NCI-H1048 (cell line): Measurements from ENCODE around the gene POLD1.
A peak's percentile ranks its signal among the peaks of the same experiment; 100 is the strongest.
"Not testable (repeated sequence)": the region's sequence is repeated elsewhere in the genome, so short reads cannot be mapped to it uniquely, and the experiment has no call there.

Experiments
- DNase-seq: peaks from one replicate; lab custom pipeline; 2025; lab: John Stamatoyannopoulos, UW

POLD1 gene

DNA sequence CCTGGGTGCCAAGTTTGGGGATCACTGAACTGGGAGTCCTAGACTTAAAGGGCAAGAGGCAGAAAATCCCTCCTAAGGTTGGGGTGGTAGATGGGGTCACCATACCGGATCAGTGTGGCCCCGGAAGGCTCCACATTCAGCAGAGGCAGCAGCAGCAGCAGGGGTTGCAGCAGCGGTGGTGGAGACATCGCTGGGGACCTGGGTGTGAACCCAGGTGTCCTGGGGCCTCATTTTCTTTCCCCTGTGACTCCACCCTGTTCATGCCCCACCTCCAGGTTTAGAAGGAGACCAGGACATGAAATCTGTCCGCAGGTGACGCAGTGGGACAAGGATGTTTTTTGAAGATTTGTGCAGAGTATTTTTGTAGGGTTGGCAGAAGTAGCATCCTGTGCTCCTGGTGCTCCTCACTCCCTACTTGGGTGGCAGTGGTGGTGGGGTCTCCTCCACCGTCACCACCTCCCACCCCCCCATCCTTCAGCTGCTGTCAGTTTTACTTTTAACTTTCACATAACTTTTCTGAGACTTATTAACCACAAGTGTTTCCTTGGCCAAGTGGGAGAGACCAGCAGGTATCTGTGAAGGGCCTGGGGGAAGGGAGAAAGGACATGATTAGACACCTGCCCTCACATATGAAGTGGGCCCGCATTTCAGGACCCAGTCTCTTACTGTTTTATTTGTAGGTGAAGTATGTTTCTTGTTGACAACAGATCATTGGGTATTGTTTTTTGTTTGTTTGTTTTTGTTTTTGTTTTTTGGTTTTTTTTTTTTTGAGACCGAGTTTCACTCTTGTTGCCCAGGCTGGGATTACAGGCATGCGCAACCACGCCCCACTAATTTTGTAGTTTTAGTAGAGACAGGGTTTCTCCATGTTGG lies 18.5 kb upstream of the POLD1 start, which contains the start of gene NAPSA:
NAPSA (minus strand) TSS at position 206 of the 873 bp plus-strand sequence; CDS start at position 188, 18 bp downstream.
- DNase-seq = no peak

DNA sequence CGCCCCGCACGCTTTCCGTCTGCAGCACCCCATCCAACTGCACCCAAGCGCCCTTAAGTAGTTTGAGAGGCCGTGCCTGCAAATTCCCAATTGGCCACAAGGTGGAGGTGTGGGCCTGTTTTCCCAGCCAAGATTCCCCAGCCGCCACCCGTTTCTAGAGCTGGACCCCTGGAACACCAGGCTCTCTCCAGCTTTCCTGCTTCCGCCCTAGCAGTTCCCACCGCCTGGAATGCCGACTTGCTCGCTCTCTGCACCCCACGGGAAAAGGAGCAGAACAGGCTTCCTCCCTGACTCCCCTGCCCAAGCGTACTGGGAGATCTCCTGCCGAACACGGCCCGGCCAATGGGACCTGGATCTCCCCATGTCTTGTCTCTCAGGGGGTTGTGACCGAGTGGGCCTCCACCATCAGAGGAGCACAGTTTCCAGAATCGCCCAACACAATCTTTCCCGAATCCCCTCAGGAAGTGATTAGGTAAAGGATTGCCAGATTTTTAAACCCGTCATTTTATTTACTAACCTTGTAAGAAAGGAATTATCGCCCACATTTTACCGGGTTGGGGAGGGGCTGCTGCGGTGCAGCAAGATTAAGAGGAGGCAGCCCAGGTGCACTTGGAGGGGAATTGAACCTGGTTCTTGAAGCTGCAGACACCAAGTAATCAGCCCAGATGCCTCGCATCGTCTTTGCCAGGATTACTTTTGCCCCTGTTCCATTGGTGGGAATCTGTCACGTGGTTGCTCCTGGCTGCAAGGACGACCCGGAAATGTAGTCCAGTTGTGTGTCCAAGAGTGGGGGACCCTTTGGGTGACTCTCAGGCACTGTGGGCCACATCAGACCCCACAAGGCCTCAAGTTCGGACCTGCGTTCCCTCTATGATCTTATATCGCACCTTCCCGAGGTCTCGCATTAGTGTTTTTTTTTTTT lies 15.2 kb upstream of the POLD1 start:
- DNase-seq = peak; percentile 37

DNA sequence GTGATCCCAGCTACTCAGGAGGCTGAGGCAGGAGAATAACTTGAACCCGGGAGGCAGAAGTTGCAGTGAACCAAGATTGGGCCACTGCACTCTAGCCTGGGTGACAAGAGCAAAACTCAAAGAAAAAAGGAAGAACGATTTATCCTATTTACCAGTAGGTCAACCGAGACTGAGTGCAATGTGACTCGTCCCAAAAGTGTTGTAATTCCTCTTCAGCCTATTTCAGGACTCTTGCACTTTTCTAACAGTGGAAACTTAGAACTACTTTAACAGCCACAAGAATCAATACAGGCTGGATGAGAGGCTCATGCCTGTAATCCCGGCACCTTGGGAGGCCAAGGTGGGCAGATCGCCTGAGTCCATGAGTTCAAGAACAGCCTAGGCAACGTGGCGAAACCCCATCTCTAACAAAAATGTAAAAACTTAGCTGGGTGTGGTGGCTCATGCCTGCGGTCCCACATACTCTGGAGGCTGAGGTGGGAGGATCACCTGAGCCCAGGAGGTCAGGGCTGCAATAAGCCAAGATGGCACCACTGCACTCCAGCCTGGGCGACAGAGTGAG lies 12.2 kb upstream of the POLD1 start:
- DNase-seq = no peak

DNA sequence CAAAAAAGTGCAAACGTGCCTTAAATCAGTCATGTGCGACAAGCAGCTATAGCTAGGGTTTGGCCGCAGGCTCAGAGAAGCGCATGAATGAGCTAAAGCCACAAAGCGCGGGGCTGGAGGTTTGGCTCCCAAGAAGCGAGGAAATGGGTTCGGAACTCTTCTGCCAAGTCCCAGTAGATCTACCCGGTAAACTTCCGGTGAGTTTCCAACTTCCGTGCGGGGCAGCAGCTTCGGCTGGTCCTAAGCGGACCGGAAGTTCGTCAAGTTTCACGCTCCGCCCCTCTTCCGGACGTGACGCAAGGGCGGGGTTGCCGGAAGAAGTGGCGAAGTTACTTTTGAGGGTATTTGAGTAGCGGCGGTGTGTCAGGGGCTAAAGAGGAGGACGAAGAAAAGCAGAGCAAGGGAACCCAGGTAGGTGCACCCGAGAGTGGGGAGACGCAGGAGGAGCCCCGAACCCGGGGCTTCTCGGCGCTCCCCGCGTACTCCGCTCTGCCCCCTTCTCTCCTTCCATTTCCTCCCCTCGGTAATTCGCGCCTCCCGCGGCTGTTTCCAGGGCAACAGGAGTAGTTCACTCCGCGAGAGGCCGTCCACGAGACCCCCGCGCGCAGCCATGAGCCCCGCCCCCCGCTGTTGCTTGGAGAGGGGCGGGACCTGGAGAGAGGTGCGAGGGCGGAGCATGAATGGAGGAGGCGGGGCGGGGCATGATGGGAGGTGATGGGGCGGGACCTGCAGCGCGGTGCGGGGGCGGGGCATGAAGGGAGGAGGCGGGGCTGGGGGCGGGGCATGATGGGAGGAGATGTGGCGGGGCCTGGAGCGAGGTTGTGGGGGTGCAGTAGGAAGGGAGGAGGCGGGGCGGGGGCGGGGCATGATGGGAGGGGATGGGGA lies 7.7 kb upstream of the POLD1 start, which contains the start of gene NR1H2:
NR1H2 (plus strand) TSS at position 292 of the 885 bp plus-strand sequence. CDS start 1,149 bp downstream, outside the sequence.
- peak; percentile 95 for DNase-seq

- DNase-seq = peak; percentile 43
Measured at GRCh38 chr19:50377051-50377461, 7.1 kb upstream of the POLD1 start.

DNA sequence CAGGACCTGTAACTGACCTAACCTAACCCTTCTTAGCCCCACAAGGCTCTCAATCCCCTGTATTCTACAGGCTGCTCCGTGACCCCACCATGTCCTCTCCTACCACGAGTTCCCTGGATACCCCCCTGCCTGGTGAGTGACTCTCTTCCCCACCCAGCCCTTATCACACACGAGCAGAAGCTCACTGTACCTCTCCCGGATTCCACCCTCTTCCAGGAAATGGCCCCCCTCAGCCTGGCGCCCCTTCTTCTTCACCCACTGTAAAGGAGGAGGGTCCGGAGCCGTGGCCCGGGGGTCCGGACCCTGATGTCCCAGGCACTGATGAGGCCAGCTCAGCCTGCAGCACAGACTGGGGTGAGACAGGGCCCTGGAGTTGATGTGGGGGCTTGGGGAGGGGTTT lies 6.6 kb upstream of the POLD1 start:
- no peak for DNase-seq

GRCh38 chr19:50378169-50378862 lies 5.8 kb upstream of the POLD1 start:
- DNase-seq = no peak

DNA sequence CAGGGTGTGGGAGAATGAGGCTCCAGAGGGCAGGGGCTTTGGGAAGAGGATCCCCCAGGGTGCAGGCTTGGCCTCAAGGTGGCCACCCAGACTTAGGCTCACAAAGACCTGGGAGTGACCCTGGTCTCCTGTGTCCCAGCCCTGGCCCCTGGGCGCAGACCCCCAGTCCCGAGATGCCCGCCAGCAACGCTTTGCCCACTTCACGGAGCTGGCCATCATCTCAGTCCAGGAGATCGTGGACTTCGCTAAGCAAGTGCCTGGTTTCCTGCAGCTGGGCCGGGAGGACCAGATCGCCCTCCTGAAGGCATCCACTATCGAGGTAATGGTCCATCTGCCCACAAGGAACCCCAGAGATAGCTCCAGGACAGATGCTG lies 5.3 kb upstream of the POLD1 start:
- DNase-seq = no peak

DNA sequence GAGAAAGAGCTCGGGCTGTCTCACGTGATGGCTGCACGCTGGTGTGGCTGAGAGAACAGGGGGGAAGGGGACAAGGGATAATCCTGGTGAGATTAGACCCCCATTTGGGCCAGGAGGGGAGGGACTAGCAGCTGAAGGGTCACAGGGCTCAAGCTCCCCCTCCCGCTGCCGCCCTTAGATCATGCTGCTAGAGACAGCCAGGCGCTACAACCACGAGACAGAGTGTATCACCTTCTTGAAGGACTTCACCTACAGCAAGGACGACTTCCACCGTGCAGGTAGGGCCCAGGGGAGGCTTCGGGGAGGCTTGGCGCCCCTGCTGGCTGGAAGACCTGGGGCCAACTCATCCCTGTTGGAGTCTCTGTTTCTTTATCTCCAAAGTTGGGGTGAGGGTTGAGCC lies 4.5 kb upstream of the POLD1 start:
- DNase-seq = no peak

DNA sequence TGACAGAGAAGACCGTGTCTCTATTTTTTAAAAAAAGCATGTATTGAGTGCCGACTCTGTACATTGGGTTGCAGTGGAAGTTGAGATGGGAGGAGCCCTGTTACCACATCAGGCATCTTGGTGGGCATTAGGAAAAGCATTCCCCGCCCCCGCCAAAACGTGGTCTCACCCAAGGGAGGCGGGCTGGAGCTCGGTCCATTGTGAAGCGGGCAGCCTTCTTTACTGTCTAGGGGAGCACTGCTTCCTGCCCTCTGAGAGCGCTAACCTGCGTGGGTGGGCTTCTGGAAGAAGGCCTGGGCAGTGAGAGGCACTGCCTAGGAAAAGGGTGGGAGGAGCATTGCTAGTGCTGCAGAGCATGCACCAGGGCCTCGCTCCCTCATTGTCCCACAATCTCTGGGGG lies 4.0 kb upstream of the POLD1 start:
- no peak for DNase-seq

DNA sequence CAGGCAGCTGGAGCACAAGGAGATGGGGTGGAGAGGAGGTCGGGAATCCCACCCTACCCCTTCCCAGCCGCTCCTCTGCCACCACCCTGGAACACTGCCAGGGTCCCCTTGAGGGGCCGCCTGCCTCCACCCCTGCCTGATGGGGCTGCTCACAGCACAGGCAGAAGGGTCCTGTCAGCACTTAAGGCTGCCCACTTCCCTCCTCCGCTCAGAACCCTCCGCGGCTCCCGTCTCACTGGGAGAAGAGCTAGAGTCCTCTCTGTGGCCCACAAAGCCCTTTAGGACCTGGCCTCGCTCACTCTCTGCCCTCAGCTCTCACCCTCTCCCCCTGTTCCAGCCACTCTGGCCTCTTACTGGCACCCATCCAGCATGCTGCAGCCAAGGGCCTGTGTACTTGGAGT lies 3.4 kb upstream of the POLD1 start:
- DNase-seq = no peak

DNA sequence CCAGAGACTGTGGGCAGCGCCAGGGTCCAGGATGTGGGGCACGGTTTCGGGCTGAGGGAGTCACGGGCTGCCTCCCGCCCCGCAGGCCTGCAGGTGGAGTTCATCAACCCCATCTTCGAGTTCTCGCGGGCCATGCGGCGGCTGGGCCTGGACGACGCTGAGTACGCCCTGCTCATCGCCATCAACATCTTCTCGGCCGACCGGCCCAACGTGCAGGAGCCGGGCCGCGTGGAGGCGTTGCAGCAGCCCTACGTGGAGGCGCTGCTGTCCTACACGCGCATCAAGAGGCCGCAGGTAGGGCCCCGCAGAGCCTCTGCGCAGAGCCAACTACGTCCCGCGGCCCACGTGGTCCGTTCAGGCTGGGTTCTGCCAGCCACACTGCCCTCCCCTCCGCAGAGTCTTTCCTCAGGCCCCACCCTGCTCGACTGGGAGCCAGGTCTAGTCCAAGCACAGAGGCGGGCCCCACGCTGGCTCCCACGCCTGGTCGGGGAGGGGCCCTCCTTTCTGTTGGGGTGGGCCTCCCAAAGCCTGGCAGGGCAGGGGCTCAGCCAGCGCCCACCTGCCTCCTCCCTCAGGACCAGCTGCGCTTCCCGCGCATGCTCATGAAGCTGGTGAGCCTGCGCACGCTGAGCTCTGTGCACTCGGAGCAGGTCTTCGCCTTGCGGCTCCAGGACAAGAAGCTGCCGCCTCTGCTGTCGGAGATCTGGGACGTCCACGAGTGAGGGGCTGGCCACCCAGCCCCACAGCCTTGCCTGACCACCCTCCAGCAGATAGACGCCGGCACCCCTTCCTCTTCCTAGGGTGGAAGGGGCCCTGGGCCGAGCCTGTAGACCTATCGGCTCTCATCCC lies 2.0 kb upstream of the POLD1 start:
- DNase-seq = no peak

DNA sequence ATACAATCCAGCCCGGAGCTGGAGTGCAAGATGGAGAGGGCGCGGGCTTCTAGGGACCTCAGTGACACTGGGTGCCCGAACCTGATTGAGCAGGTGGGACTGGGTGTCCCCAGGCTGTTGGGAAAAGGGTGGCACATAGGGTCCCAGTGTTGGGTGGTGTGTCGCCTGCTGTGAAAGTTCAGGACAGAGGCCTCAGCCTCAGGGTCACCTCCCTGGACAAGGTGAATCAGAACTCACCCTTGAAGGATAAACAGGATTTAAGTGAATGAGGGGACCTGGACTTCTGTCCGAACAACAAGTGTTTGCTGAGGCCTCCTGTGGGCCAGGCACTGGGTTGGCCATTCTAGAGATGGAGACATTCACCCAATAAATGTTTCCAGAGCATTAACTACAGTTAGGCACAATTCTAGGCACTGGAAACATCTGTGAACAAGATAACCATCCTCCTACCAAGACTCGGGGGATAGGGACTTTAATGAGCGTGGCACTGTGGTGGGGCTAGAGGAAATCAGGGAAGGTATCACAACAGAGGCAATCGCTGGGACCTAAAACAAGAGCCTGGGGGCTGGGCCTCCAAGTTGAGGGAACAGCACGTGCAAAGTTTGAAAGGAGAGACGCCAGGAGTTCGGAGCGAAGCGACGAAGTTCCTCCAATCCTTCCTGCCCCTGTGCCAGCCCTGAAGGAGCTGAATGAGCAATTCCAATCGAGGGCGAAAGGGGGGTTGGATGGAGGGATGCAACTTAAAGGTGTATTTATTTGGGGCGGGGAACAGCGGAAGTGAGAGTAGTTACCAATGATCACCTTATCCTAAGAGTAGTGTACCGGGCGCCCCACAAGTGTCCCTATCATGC lies 921 bp upstream of the POLD1 start:
- no peak for DNase-seq

- DNase-seq = no peak
Measured at GRCh38 chr19:50384685-50385535, 763 bp downstream of the POLD1 start.

- no peak for DNase-seq
Measured at GRCh38 chr19:50387176-50387867, 3.2 kb downstream of the POLD1 start.

DNA sequence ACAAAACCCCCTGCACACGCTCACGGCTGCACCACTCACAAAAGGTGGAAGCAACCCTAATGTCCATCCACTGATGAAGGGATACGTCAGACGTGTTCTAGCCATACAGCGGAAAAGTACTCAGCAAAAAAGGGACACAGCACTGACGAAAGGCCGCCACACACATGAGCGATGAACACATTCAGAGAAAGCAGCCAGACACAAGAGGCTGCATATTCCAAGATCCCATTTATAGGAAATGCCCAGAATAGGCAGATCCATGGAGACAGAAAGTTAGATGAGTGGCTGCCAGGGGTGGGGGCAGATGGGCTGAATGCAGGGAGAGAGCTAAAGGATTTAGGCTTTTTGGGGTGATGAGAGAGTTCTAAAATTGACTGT lies 3.7 kb downstream of the POLD1 start:
- DNase-seq = no peak

- not testable (repeated sequence) for DNase-seq
Measured at GRCh38 chr19:50390295-50390694, 6.1 kb downstream of the POLD1 start.
